IMR-90 (cell line): ENCODE data around the gene NREP. TPM values are rescaled to one million over a fixed set of nuclear protein-coding genes. Genes with fewer than 3 reads are reported as not detected.

Source experiments
- ATAC-seq: fragments of 200-7000 bp; cut with Tn5 transposase; 2 replicates; pipeline ENCODE4 v1.9.1; 2020; ENCODE audit warnings: low read depth, mild to moderate bottlenecking, moderate library complexity
- BruUV-seq: library from RNA; stranded (reverse); fragments of 400-500 nt; replicated peaks from 2 replicates; lab custom pipeline; 2021; lab: Mats Ljungman, UMichigan
- CTCF ChIA-PET: fragments of 300-600 bp; formaldehyde crosslinking; extraction: SDS; loops from one replicate; lab custom pipeline; 2021; ENCODE audit warnings: antibody characterized with exemption; lab: Yijun Ruan, JAX
- POLR2A ChIA-PET: fragments of 300-600 bp; sonication (Branson Sonifier 250); formaldehyde crosslinking; loops from one replicate; lab custom pipeline; 2022; ENCODE audit warnings: antibody characterized with exemption; ENCODE audit not compliant: unreplicated experiment; lab: Charles Lee
- DNase-seq: peaks from one replicate; pipeline ENCODE4 v3.0.0; 2013
- H2AFZ ChIP-seq: replicated peaks from 2 replicates; pipeline ENCODE3; 2013; ENCODE audit warnings: low read length, mild to moderate bottlenecking; ENCODE audit not compliant: poor library complexity
- H2AK5ac ChIP-seq: 2 replicates; pipeline ENCODE4 v1.6.1; 2013; ENCODE audit warnings: low read depth, low read length, inconsistent platforms
- H2AK9ac ChIP-seq: replicated peaks from 2 replicates; pipeline ENCODE3; 2013; ENCODE audit warnings: mild to moderate bottlenecking, low read depth, low read length, moderate library complexity; ENCODE audit not compliant: poor library complexity
- H2BK120ac ChIP-seq: 2 replicates; pipeline ENCODE4 v1.6.1; 2013; ENCODE audit warnings: low read depth, low read length, inconsistent platforms
- H2BK15ac ChIP-seq: 3 replicates; pipeline ENCODE4 v1.6.1; 2013; ENCODE audit warnings: low read depth, low read length, inconsistent platforms
- H2BK20ac ChIP-seq: 2 replicates; pipeline ENCODE4 v1.6.1; 2013; ENCODE audit warnings: low read depth, mild to moderate bottlenecking, inconsistent platforms, low read length, moderate library complexity
- H2BK5ac ChIP-seq: 2 replicates; pipeline ENCODE4 v1.6.1; 2013; ENCODE audit warnings: mild to moderate bottlenecking, low read depth, low read length, inconsistent platforms; ENCODE audit not compliant: poor library complexity, severe bottlenecking
- H3K14ac ChIP-seq: replicated peaks from 2 replicates; pipeline ENCODE4 v1.6.1; 2013; ENCODE audit warnings: low read depth, low read length, inconsistent platforms
- H3K18ac ChIP-seq: 2 replicates; pipeline ENCODE4 v1.6.1; 2013; ENCODE audit warnings: low read depth, low read length, control low read depth
- H3K23ac ChIP-seq: 2 replicates; pipeline ENCODE4 v1.6.1; 2013; ENCODE audit warnings: low read depth, low read length, inconsistent platforms
- H3K27ac ChIP-seq: 2 replicates; pipeline ENCODE4 v1.5.1; 2013; ENCODE audit warnings: mild to moderate bottlenecking, control low read depth, low read length; ENCODE audit not compliant: insufficient read depth
- H3K27me3 ChIP-seq: 2 replicates; pipeline ENCODE4 v1.6.1; 2013; ENCODE audit warnings: low read length; ENCODE audit not compliant: control insufficient read depth, insufficient read depth
- H3K36me3 ChIP-seq: 2 replicates; pipeline ENCODE4 v1.6.1; 2013; ENCODE audit warnings: low read length, mixed read lengths; ENCODE audit not compliant: control insufficient read depth, insufficient read depth
- H3K4ac ChIP-seq: 2 replicates; pipeline ENCODE4 v1.6.1; 2013; ENCODE audit warnings: low read depth, low read length, inconsistent platforms
- H3K4me1 ChIP-seq: 2 replicates; pipeline ENCODE4 v1.6.1; 2013; ENCODE audit warnings: low read length, mixed read lengths; ENCODE audit not compliant: control insufficient read depth, insufficient read depth
- H3K4me2 ChIP-seq: 2 replicates; pipeline ENCODE4 v1.6.1; 2013; ENCODE audit warnings: low read depth, mild to moderate bottlenecking, control low read depth, low read length, moderate library complexity
- H3K4me3 ChIP-seq: 2 replicates; pipeline ENCODE4 v1.5.1; 2013; ENCODE audit warnings: low read depth, mild to moderate bottlenecking, control low read depth, low read length, moderate library complexity; ENCODE audit not compliant: insufficient read depth
- H3K56ac ChIP-seq: 2 replicates; pipeline ENCODE4 v1.6.1; 2013; ENCODE audit warnings: low read length, inconsistent platforms; ENCODE audit not compliant: insufficient read depth; ENCODE audit errors: extremely low read depth
- H3K79me1 ChIP-seq, 2 experiments: 2 replicates each; pipeline ENCODE4 v1.6.1; 2013; ENCODE audit warnings: low read length in 2 of 2, inconsistent platforms in 1 of 2, low read depth in 1 of 2
- H3K9ac ChIP-seq: 2 replicates; pipeline ENCODE4 v1.6.1; 2013; ENCODE audit warnings: low read depth, low read length, control low read depth
- H3K9me1 ChIP-seq: 2 replicates; pipeline ENCODE4 v1.6.1; 2013; ENCODE audit warnings: low read length, inconsistent platforms; ENCODE audit not compliant: insufficient read depth
- H3K9me3 ChIP-seq: 2 replicates; pipeline ENCODE4 v1.6.1; 2013; ENCODE audit warnings: low read length; ENCODE audit not compliant: control insufficient read depth, insufficient read depth
- H4K20me1 ChIP-seq: 2 replicates; pipeline ENCODE4 v1.6.1; 2013; ENCODE audit warnings: low read length, inconsistent platforms; ENCODE audit not compliant: insufficient read depth
- H4K5ac ChIP-seq: 2 replicates; pipeline ENCODE4 v1.6.1; 2013; ENCODE audit warnings: mild to moderate bottlenecking, low read depth, low read length, control low read depth
- H4K8ac ChIP-seq, 2 experiments: 2 replicates each; pipeline ENCODE4 v1.6.1; 2013; ENCODE audit warnings: low read depth in 2 of 2, low read length in 2 of 2, control low read depth in 1 of 2, inconsistent platforms in 1 of 2
- H4K91ac ChIP-seq: 2 replicates; pipeline ENCODE4 v1.6.1; 2013; ENCODE audit warnings: low read depth, low read length, inconsistent platforms; ENCODE audit not compliant: insufficient read depth
- BHLHE40 ChIP-seq: fragments of 150-350 bp; IDR thresholded peaks from 2 replicates; pipeline ENCODE4 v1.6.1; 2016; ENCODE audit warnings: mild to moderate bottlenecking, low read depth, low read length
- CEBPB ChIP-seq: IDR thresholded peaks from 2 replicates; pipeline ENCODE4 v1.6.1; 2012; ENCODE audit warnings: low read depth, low read length, improper control_type of control experiment
- CHD1 ChIP-seq: IDR thresholded peaks from 2 replicates; pipeline ENCODE4 v1.6.1; 2012; ENCODE audit warnings: low read depth, low read length, improper control_type of control experiment
- CTCF ChIP-seq: conservative IDR thresholded peaks from 2 replicates; pipeline ENCODE4 v1.5.1; 2012; ENCODE audit warnings: mild to moderate bottlenecking, low read depth, low read length, improper control_type of control experiment
- ELK1 ChIP-seq: fragments of 150-350 bp; IDR thresholded peaks from 2 replicates; pipeline ENCODE4 v1.6.1; 2016; ENCODE audit warnings: low read depth, mild to moderate bottlenecking, low read length, moderate library complexity, borderline replicate concordance
- MAFK ChIP-seq: IDR thresholded peaks from 2 replicates; pipeline ENCODE4 v1.6.1; 2012; ENCODE audit warnings: low read depth, low read length, improper control_type of control experiment
- MAZ ChIP-seq: IDR thresholded peaks from 2 replicates; pipeline ENCODE4 v1.6.1; 2012; ENCODE audit warnings: low read depth, mild to moderate bottlenecking, low read length, improper control_type of control experiment, moderate library complexity, borderline replicate concordance
- MXI1 ChIP-seq: IDR thresholded peaks from 2 replicates; pipeline ENCODE4 v1.6.1; 2012; ENCODE audit warnings: low read depth, mild to moderate bottlenecking, low read length, moderate library complexity, borderline replicate concordance
- NFE2L2 ChIP-seq: fragments of 150-350 bp; IDR thresholded peaks from 2 replicates; pipeline ENCODE4 v1.6.1; 2016; ENCODE audit warnings: low read depth, mild to moderate bottlenecking, low read length
- POLR2A ChIP-seq: IDR thresholded peaks from 2 replicates; pipeline ENCODE4 v1.6.1; 2012; ENCODE audit warnings: mild to moderate bottlenecking, low read depth, low read length
- RAD21 ChIP-seq: IDR thresholded peaks from 2 replicates; pipeline ENCODE4 v1.6.1; 2012; ENCODE audit warnings: low read length, improper control_type of control experiment
- RFX5 ChIP-seq: IDR thresholded peaks from 2 replicates; pipeline ENCODE4 v1.8.0; 2012; ENCODE audit warnings: low read depth, mild to moderate bottlenecking, low read length, moderate library complexity
- USF2 ChIP-seq: fragments of 150-350 bp; IDR thresholded peaks from 2 replicates; pipeline ENCODE4 v1.6.1; 2017; ENCODE audit warnings: mild to moderate bottlenecking, antibody characterized with exemption, low read length, low read depth
- WGBS, 2 experiments: methylation state at CpG; one replicate each; pipeline versions ENCODE4 v1.1.5 to v1.1.7; 2013; ENCODE audit warnings: missing lambda C conversion rate in 2 of 2; ENCODE audit not compliant: insufficient read length in 1 of 2; ENCODE audit errors: extremely low coverage in 2 of 2; 5-methylcytosine and 5-hydroxymethylcytosine counted together
- dilution Hi-C: fragments of 300-500 bp; cut with HindIII; formaldehyde crosslinking; loops from one replicate; pipeline ENCODE4 v1.14.3; 2018; ENCODE audit warnings: low sequenced_read_pairs; ENCODE audit not compliant: unreplicated experiment
- in situ Hi-C: fragments of 300-500 bp; cut with MboI; formaldehyde crosslinking; loops from 3 replicates; pipeline ENCODE4 v1.14.3; 2019; ENCODE audit warnings: low sequenced_read_pairs, inconsistent platforms, mixed read lengths
- intact Hi-C: fragments of 100-400 bp; cut with micrococcal nuclease; formaldehyde crosslinking; loops from 2 replicates; pipeline ENCODE4 v1.10.0; 2022
- polyA plus RNA-seq, 3 experiments: library from polyadenylated mRNA; depleted of rRNA; stranded (reverse); fragments of >200 nt; gene quantifications; 2 replicates each; pipeline ENCODE4 v1.2.3, GENCODE V29; 2012; ENCODE audit warnings: low replicate concordance in 1 of 3
- total RNA-seq: library from RNA; depleted of rRNA; stranded (reverse); fragments of >200 nt; gene quantifications from 2 replicates; pipeline ENCODE4 v1.2.3, GENCODE V29; 2012

NREP gene
- total and polyA plus RNA-seq, 2 of the 4 experiments (the other 2 are of a cell fraction): 178 to 277 TPM

GRCh38 chr5:111783537-111783936, 26.5 kb upstream of the NREP start:
- no CpG with 5 or more reads among the region's 3 CpGs for WGBS, 2 experiments
- DNase-seq (no peak), ATAC-seq (no peak)
- Histone ChIP-seq H2BK5ac (no peak overlapping the region), H2AFZ (no peak overlapping the region), H3K4me3 (no peak overlapping the region), H3K56ac (no peak overlapping the region), H2BK120ac (0 out of 2 replicates have a peak overlapping the region, but pooled peaks have one; percentile 45), H2BK15ac (0 out of 3 replicates have a peak overlapping the region, but pooled peaks have one; percentile 15), H3K79me1 (no peaks in the 10 kb centered on the region), H3K9ac (no peak overlapping the region), H3K36me3 (no peaks in the 10 kb centered on the region), H3K9me3 (no peaks in the 10 kb centered on the region), H3K27ac (no peak overlapping the region), H3K4me2 (no peak overlapping the region; the same call in 1 of the 2 replicates), H2AK5ac (no peak overlapping the region), H3K14ac (no peak overlapping the region), H3K4ac (no peak overlapping the region), H4K5ac (no peak overlapping the region), H3K9me1 (no peaks in the 10 kb centered on the region; the same call in 1 of the 2 replicates), H2BK20ac (no peak overlapping the region), H3K27me3 (no peaks in the 10 kb centered on the region), H3K4me1 (peaks cover 5% of the 10 kb centered on the region), H3K18ac (peak overlapping the region; percentile 59), H4K8ac (peak overlapping the region in 1 of 2 experiments; percentile 11; a peak in 2 of 4 replicates), H2AK9ac (no peak overlapping the region), H4K20me1 (no peaks in the 10 kb centered on the region), H3K23ac (no peak overlapping the region; the same call in 1 of the 2 replicates), H4K91ac (no peak overlapping the region)
- TF ChIP-seq RFX5 (no peak), MXI1 (no peak), ELK1 (no peak), BHLHE40 (no peak), NFE2L2 (no peak), RAD21 (no peak), POLR2A (no peak), CHD1 (no peak), USF2 (no peak), MAZ (no peak), CTCF (no peak), CEBPB (no peak), MAFK (no peak)
- ChIA-PET POLR2A (no interaction called here), CTCF (interaction anchor here (0.6 kb wide), 1 partner anchor 169 kb away, joined by 4 read pairs; no protein-coding TSS in a partner anchor)
- no TSS peak for BruUV-seq
- in situ Hi-C loops (no loop called here), intact Hi-C loops (no loop called here), dilution Hi-C loops (no loop called here)
